Stomach smooth muscle (tissue), 2 donors: ENCODE data around the gene MRAP2.

Experiments used
- H3K27ac ChIP-seq: one replicate; pipeline ENCODE4 v1.7.0; 2013; ENCODE audit warnings: mild to moderate bottlenecking, low read length, inconsistent platforms
- H3K27me3 ChIP-seq, 2 donors: one replicate each; pipeline ENCODE4 v1.7.0; 2013; ENCODE audit warnings: low read length in 2 of 2; ENCODE audit not compliant: insufficient read depth in 2 of 2, control insufficient read depth in 1 of 2
- H3K36me3 ChIP-seq, 2 donors: one replicate each; pipeline ENCODE4 v1.7.0; 2013; ENCODE audit warnings: low read length in 2 of 2; ENCODE audit not compliant: control insufficient read depth in 2 of 2, insufficient read depth in 2 of 2
- H3K4me1 ChIP-seq: one replicate; pipeline ENCODE4 v1.7.0; 2013; ENCODE audit warnings: low read length; ENCODE audit not compliant: control insufficient read depth, insufficient read depth
- H3K4me3 ChIP-seq, 2 donors: one replicate each; pipeline ENCODE4 v1.7.0; 2013; ENCODE audit warnings: low read length in 2 of 2
- H3K9ac ChIP-seq, 2 donors: one replicate each; pipeline ENCODE4 v1.7.0; 2013; ENCODE audit warnings: low read length in 2 of 2, mild to moderate bottlenecking in 1 of 2
- H3K9me3 ChIP-seq, 2 donors: one replicate each; pipeline ENCODE4 v1.7.0; 2013; ENCODE audit warnings: low read length in 2 of 2; ENCODE audit not compliant: control insufficient read depth in 2 of 2
- donor health status: healthy.
- donor health status: Pancreatic carcinoma.

Gene MRAP2

DNA sequence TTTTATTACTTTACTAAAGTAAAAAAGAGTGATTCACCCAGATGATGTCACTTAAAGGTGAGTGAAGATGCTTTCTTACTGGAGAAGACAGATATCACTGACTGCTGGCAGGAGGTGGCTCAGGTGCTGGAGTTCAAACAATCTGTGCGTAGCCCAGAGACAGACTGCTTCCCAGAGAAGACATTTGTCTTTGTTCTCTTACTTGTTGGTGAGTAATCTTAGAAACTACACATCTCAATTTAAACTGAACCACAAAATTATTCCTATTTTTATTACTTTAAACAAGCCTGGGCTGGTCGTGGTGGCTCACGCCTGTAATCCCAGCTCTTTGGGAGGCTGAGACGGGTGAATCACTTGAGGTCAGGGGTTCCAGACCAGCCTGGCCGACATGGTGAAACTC is 101.7 kb downstream of the MRAP2 start:
- H3K36me3 ChIP-seq, result peaks cover 4 to 5% of the 10 kb centered on the region in 2 donors

DNA sequence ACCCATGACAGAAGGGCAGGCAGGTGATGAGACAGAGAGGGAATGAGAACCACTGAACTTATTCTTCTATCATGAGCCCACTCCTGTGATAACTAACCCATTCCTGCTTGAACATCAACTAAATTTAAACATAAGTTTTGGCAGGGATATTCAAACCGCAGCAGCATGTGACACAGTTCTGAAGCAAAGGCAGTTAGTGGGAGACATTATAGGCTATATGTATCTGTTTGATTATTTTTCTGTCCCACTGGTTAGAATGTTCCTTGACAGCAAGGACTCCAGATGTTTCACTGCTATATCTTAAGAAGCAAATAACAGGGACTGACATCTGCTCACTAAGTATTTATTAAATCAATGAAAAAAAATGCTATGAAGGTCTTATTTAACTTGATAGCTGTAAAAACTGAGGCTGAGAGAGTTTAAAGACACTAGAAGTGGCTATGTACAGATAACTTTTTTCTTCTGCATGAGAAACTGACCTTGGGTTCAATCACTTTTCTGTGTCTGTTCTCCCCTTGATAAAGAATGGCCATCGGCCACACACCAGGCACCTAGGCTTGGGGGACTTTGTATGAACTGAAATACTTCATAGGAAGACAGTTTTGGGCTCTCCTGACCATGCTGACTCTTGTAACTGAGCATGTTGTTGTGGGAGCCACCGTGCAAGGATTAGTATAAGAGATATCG is 102.9 kb downstream of the MRAP2 start:
- H3K4me1 ChIP-seq, result no peaks in the 10 kb centered on the region

More for the DNA sequence above, 101.7 kb downstream of the MRAP2 start:
- no peaks in the 10 kb centered on the region for H3K9me3 ChIP-seq
- H3K4me3 ChIP-seq, result no peak overlapping the region
- H3K27me3 ChIP-seq, result no peaks in the 10 kb centered on the region
- no peak overlapping the region for H3K9ac ChIP-seq
- no peaks in the 10 kb centered on the region for H3K4me1 ChIP-seq
- H3K27ac ChIP-seq, result no peak overlapping the region

DNA sequence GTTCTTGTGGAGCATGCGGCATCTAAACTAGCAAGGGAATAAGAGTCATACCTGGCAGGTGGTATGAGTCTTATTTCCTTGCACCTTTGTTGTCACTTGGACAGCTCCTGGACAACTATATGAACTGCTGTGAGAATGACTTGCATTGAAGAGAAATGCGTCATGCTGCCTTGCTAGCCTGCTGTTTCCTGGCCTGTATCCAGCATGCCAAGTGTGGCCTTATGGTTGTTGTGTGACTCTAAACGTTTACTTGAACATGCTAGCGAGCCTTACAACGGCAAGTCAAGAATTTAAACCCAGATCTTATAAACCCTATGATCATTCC is 103.4 kb downstream of the MRAP2 start:
- Histone ChIP-seq H3K27ac (no peak overlapping the region), H3K9ac (no peak overlapping the region), H3K27me3 (no peaks in the 10 kb centered on the region), H3K9me3 (no peaks in the 10 kb centered on the region), H3K4me1 (no peaks in the 10 kb centered on the region), H3K36me3 (peaks cover 4 to 5% of the 10 kb centered on the region in 2 donors), H3K4me3 (no peak overlapping the region)

More for the DNA sequence above, 102.9 kb downstream of the MRAP2 start:
- Histone ChIP-seq H3K36me3 (peaks cover 4 to 5% of the 10 kb centered on the region in 2 donors), H3K4me3 (no peak overlapping the region), H3K9ac (no peak overlapping the region), H3K27ac (no peak overlapping the region), H3K9me3 (no peaks in the 10 kb centered on the region), H3K27me3 (no peaks in the 10 kb centered on the region)

DNA sequence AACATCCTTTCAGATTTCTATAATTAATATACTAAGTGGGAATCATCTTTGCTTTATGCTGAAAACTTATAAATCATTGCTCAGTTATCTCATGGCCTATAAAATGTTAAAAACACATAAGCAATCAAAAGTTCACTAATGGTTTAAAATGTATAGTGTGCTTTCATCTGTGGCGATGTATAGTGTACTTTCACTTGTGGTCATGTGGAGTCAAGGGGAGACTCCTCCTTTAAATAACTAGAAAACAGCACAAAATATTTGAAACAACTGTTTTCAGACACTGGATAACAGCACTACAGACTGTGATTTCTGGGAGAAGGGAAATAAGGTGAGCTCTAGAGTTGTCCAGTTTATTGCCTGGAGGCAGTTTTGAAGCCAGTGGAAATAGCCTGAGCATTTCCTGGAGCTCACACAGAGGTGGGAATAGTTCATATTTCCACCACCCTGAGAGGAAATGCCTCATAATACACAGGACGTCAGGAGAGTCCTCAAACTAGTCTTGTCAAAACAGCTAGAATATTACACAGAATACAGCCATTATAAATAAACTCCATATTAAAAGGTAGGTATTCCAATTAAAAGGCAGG is 104.5 kb downstream of the MRAP2 start:
- Histone ChIP-seq H3K9ac (no peak overlapping the region), H3K36me3 (peaks cover 4 to 5% of the 10 kb centered on the region in 2 donors), H3K4me1 (no peaks in the 10 kb centered on the region), H3K4me3 (no peak overlapping the region), H3K9me3 (no peaks in the 10 kb centered on the region), H3K27me3 (no peaks in the 10 kb centered on the region), H3K27ac (no peak overlapping the region)

- H3K36me3 ChIP-seq, result peaks cover 0 to 3% of the 10 kb centered on the region in 2 donors
- no peak overlapping the region for H3K4me3 ChIP-seq
- no peaks in the 10 kb centered on the region for H3K27me3 ChIP-seq
- no peaks in the 10 kb centered on the region for H3K4me1 ChIP-seq
- no peak overlapping the region for H3K9ac ChIP-seq
- H3K9me3 ChIP-seq, result no peaks in the 10 kb centered on the region
- H3K27ac ChIP-seq, result no peak overlapping the region
Measured at GRCh38 chr6:84139311-84139710, 105.7 kb downstream of the MRAP2 start.
